Parathyroid adenoma (tissue), 2 donors: ENCODE data around the gene IL17RD.

Experiments
- H2AFZ ChIP-seq: fragments of 300-600 bp; sonication (generic); one replicate; pipeline ENCODE4 v1.7.0; 2017; ENCODE audit warnings: antibody characterized with exemption, mild to moderate bottlenecking
- H3K27ac ChIP-seq: fragments of 300-600 bp; sonication (generic); one replicate; pipeline ENCODE4 v1.7.0; 2017
- H3K27me3 ChIP-seq: fragments of 300-600 bp; sonication (generic); one replicate; pipeline ENCODE4 v1.7.0; 2017; ENCODE audit warnings: low read length; ENCODE audit not compliant: control insufficient read depth, insufficient read depth
- H3K36me3 ChIP-seq: fragments of 300-600 bp; sonication (generic); one replicate; pipeline ENCODE4 v1.7.0; 2017; ENCODE audit warnings: low read length; ENCODE audit not compliant: control insufficient read depth, insufficient read depth
- H3K4me1 ChIP-seq: fragments of 300-600 bp; sonication (generic); one replicate; pipeline ENCODE4 v1.7.0; 2017; ENCODE audit warnings: control low read depth
- H3K4me2 ChIP-seq: fragments of 300-600 bp; sonication (generic); one replicate; pipeline ENCODE4 v1.7.0; 2017; ENCODE audit warnings: low read length
- H3K4me3 ChIP-seq: fragments of 300-600 bp; sonication (generic); one replicate; pipeline ENCODE4 v1.7.0; 2017; ENCODE audit warnings: low read depth, low read length
- H3K79me2 ChIP-seq: fragments of 300-600 bp; sonication (generic); one replicate; pipeline ENCODE4 v1.7.0; 2017; ENCODE audit warnings: control low read depth
- H3K9ac ChIP-seq: fragments of 300-600 bp; sonication (generic); one replicate; pipeline ENCODE4 v1.7.0; 2017; ENCODE audit warnings: mild to moderate bottlenecking
- H3K9me3 ChIP-seq: fragments of 300-600 bp; sonication (generic); one replicate; pipeline ENCODE4 v1.7.0; 2017; ENCODE audit warnings: low read length; ENCODE audit not compliant: control insufficient read depth
- CTCF ChIP-seq: fragments of 300-600 bp; sonication (generic); IDR thresholded peaks from one replicate; pipeline ENCODE4 v1.7.0; 2017; ENCODE audit warnings: antibody characterized with exemption, mild to moderate bottlenecking
- donor health status: primary hyperparathyroidism.

The IL17RD gene

GRCh38 chr3:57069503-57069902 is 95.7 kb downstream of the IL17RD start:
- H3K9me3 ChIP-seq, result no peaks in the 10 kb centered on the region

GRCh38 chr3:57068437-57069089 is 96.6 kb downstream of the IL17RD start:
- Histone ChIP-seq H3K4me2 (no peak overlapping the region), H2AFZ (peak overlapping the region; percentile 61), H3K27me3 (no peaks in the 10 kb centered on the region), H3K9ac (no peak overlapping the region), H3K27ac (peak overlapping the region; percentile 21), H3K79me2 (peaks cover 21% of the 10 kb centered on the region), H3K4me1 (peaks cover 8% of the 10 kb centered on the region), H3K36me3 (no peaks in the 10 kb centered on the region), H3K4me3 (no peak overlapping the region), H3K9me3 (no peaks in the 10 kb centered on the region)
- TF ChIP-seq CTCF, result no peak

More at GRCh38 chr3:57069503-57069902, 95.7 kb downstream of the IL17RD start:
- Histone ChIP-seq H3K27ac (no peak overlapping the region), H2AFZ (no peak overlapping the region), H3K79me2 (peaks cover 17% of the 10 kb centered on the region), H3K27me3 (no peaks in the 10 kb centered on the region), H3K4me2 (no peak overlapping the region), H3K9ac (no peak overlapping the region), H3K36me3 (no peaks in the 10 kb centered on the region), H3K4me3 (no peak overlapping the region), H3K4me1 (peaks cover 8% of the 10 kb centered on the region)
- TF ChIP-seq CTCF, result no peak

GRCh38 chr3:57066471-57066870 is 98.7 kb downstream of the IL17RD start:
- no peak overlapping the region for H3K9ac ChIP-seq
- H3K27ac ChIP-seq, result no peak overlapping the region
- H3K36me3 ChIP-seq, result no peaks in the 10 kb centered on the region
- peaks cover 12% of the 10 kb centered on the region for H3K4me1 ChIP-seq
- H3K4me2 ChIP-seq, result no peak overlapping the region
- no peaks in the 10 kb centered on the region for H3K27me3 ChIP-seq
- H3K9me3 ChIP-seq, result no peaks in the 10 kb centered on the region
- TF ChIP-seq CTCF, result no peak
- peaks cover 38% of the 10 kb centered on the region for H3K79me2 ChIP-seq
- no peak overlapping the region for H3K4me3 ChIP-seq
- H2AFZ ChIP-seq, result no peak overlapping the region

- Histone ChIP-seq H3K4me3 (no peak overlapping the region), H3K9me3 (no peaks in the 10 kb centered on the region), H3K79me2 (peaks cover 38% of the 10 kb centered on the region), H3K27ac (no peak overlapping the region), H2AFZ (no peak overlapping the region), H3K27me3 (no peaks in the 10 kb centered on the region), H3K36me3 (no peaks in the 10 kb centered on the region), H3K4me1 (peaks cover 12% of the 10 kb centered on the region), H3K4me2 (no peak overlapping the region), H3K9ac (no peak overlapping the region)
- no peak for TF ChIP-seq CTCF
These were observed 99.6 kb downstream of the IL17RD start for GRCh38 chr3:57065588-57065987.

GRCh38 chr3:57064572-57064971 is 100.6 kb downstream of the IL17RD start:
- Histone ChIP-seq H3K9ac (no peak overlapping the region), H3K27me3 (no peaks in the 10 kb centered on the region), H3K4me3 (no peak overlapping the region), H3K27ac (no peak overlapping the region), H3K36me3 (no peaks in the 10 kb centered on the region), H3K4me2 (no peak overlapping the region), H3K4me1 (peaks cover 12% of the 10 kb centered on the region), H3K9me3 (no peaks in the 10 kb centered on the region), H2AFZ (no peak overlapping the region), H3K79me2 (peaks cover 40% of the 10 kb centered on the region)
- no peak for TF ChIP-seq CTCF
